ENCODE measurements around the gene IQSEC1. TPM values are rescaled to one million over a fixed set of nuclear protein-coding genes. Genes with fewer than 3 reads are reported as not detected.

IQSEC1 gene
- total and polyA plus RNA-seq, 2 of the 8 experiments (the other 6 are each of a cell fraction or from before 2014, with no cell fraction given), result 6.8 to 28.8 TPM

DNA sequence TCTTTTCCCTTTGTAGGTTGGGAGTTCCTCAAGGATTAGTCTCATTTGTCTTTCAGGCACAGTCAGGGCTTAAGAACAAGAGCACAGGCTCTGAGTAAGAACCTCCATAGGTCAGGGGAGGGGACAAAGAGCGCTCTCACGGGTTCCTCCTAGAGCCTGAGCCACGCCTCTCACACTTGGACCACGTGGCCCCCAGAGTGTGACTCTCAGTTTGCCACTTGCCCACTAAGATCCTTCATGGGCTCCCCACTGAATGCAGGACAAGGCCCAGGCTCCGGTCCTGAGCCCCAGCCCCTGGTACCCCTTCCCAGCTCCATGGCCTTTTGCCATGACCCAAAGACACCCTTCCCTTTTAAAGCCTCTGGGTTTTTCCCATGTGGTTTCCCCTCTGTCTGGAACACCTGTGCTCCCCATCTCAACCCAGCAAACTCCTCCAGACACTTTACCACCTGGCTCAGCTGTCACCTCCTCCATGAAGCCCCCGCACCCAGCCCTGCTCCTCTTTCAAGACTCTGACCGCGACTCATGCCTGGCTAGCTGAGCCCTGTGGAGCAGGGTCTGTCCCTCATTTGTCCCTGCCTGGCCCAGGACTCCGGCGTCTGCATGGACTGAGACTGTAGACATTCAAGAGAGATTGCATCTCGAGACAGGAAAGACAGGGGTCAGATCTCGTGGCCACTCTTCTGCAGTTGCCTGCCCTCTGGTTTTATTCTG is 32.7 kb downstream of the IQSEC1 start:
- Histone ChIP-seq H2BK20ac (ENCODE audit: low read length) (no peak overlapping the region), H2AK5ac (ENCODE audit: low read depth, low read length) (0 out of 2 replicates have a peak overlapping the region, but pooled peaks have one; percentile 13), H3K27me3 (replicated peaks in 1 of 4; ENCODE audit: control insufficient read depth in 3 of 4, extremely low read depth in 1 of 4, insufficient read depth in 3 of 4, low read length in 3 of 4) (0 out of 7 replicates have a peak, but pooled peaks cover 0 to 2% (median 0%) of the 10 kb centered on the region in 4 experiments), H3K23me2 (ENCODE audit: low read depth, low read length) (no peaks in the 10 kb centered on the region), H3K4me1 (replicated peaks in 1 of 4; ENCODE audit: control insufficient read depth in 3 of 4, insufficient read depth in 4 of 4, low read length in 3 of 4) (peaks cover 0 to 8% (median 3%) of the 10 kb centered on the region in 4 experiments; a peak in 2 of 7 replicates), H3K14ac (ENCODE audit: insufficient read length) (no peak overlapping the region), H3K4ac (replicated peaks; ENCODE audit: insufficient read length, low read depth, low read length) (no peak overlapping the region), H3K9me3 (ENCODE audit: insufficient read depth in 2 of 2, low read depth in 1 of 2, low read length in 1 of 2) (no peaks in the 10 kb centered on the region), H4K91ac (replicated peaks; ENCODE audit: insufficient read length, low read length) (no peak overlapping the region), H4K8ac (ENCODE audit: extremely low read depth, insufficient read depth, low read length) (no peak overlapping the region), H2BK120ac (replicated peaks; ENCODE audit: low read depth, low read length) (no peak overlapping the region), H3K23ac (ENCODE audit: insufficient read length) (no peak overlapping the region), H3K36me3 (ENCODE audit: control insufficient read depth in 2 of 4, insufficient read depth in 4 of 4, low read length in 3 of 4) (no peaks in the 10 kb centered on the region), H3K79me1 (ENCODE audit: low read depth, low read length) (no peaks in the 10 kb centered on the region), H3K4me2 (ENCODE audit: insufficient read depth in 1 of 2, low read depth in 2 of 2, low read length in 2 of 2) (no peak overlapping the region), H2BK15ac (ENCODE audit: low read length) (no peak overlapping the region), H3K18ac (ENCODE audit: extremely low read depth, low read length) (no peak overlapping the region; the same call in 1 of the 2 replicates), H2BK12ac (ENCODE audit: low read depth, low read length) (no peak overlapping the region), H2AFZ (ENCODE audit: low read length) (no peak overlapping the region), H2BK5ac (ENCODE audit: low read depth, low read length) (no peak overlapping the region), H3K79me2 (ENCODE audit: control insufficient read depth in 1 of 2, insufficient read depth in 2 of 2, low read length in 2 of 2) (no peaks in the 10 kb centered on the region), H4K5ac (ENCODE audit: insufficient read length, low read depth, low read length) (no peak overlapping the region), H4K20me1 (replicated peaks in 1 of 2; ENCODE audit: control insufficient read depth in 1 of 2, insufficient read depth in 2 of 2, low read length in 2 of 2) (no peaks in the 10 kb centered on the region), H3K27ac (ENCODE audit: low read depth, low read length) (no peak overlapping the region), H3K4me3 (ENCODE audit: extremely low read depth in 1 of 4, insufficient read depth in 2 of 4, low read depth in 3 of 4, low read length in 4 of 4) (no peak overlapping the region), H3K9ac (replicated peaks in 1 of 4; ENCODE audit: extremely low read depth in 1 of 4, low read depth in 3 of 4, low read length in 3 of 4) (no peak overlapping the region), H3K56ac (replicated peaks; ENCODE audit: insufficient read length, low read depth, low read length) (no peak overlapping the region)
- FAIRE-seq (no peak), DNase-seq (ENCODE audit: low read depth in 1 of 2, low spot score in 2 of 2) (no peak)
- ChIA-PET CTCF (ENCODE audit: partially characterized antibody) (interaction anchor here (0.7 to 2.1 kb wide), 6 partner anchors 13 to 306 kb away, joined by 3 to 11 read pairs (median 3); no protein-coding TSS in a partner anchor), POLR2A (ENCODE audit: partially characterized antibody) (interaction anchor here (0.8 to 1.2 kb wide), 2 partner anchors 10 to 30 kb away, joined by 3 to 4 read pairs; no protein-coding TSS in a partner anchor)
- WGBS, 2 experiments (ENCODE audit: extremely low coverage in 1 of 2, insufficient coverage in 1 of 2, insufficient read length in 1 of 2, insufficient replicate concordance in 2 of 2, low coverage in 1 of 2, low lambda C conversion rate in 2 of 2, missing lambda C conversion rate in 1 of 2), result 87% methylated on average over 12 of the region's 12 CpGs; no CpG with 5 or more reads in 1 of the 2 experiments
- TF ChIP-seq YY1 (IDR thresholded peaks at IDR 0.05; ENCODE audit: low read depth, low read length) (no peak), GTF2F1 (IDR thresholded peaks at IDR 0.05; ENCODE audit: borderline replicate concordance, low read depth, low read length) (no peak), POLR2A (IDR thresholded peaks at IDR 0.05; ENCODE audit: control extremely low read depth in 1 of 2, low read depth in 2 of 2, low read length in 2 of 2) (no peak), CBX5 (IDR thresholded peaks at IDR 0.05; ENCODE audit: low read depth, low read length) (no peak), CREB1 (IDR thresholded peaks at IDR 0.05) (no peak), RAD21 (IDR thresholded peaks at IDR 0.05 in 1 of 2, conservative IDR thresholded peaks at IDR 0.05 in 1 of 2; ENCODE audit: low read depth in 2 of 2, low read length in 2 of 2) (no peak), JUND (IDR thresholded peaks at IDR 0.05; ENCODE audit: low read length) (no peak), NRF1 (IDR thresholded peaks at IDR 0.05; ENCODE audit: low read depth, low read length) (no peak), MAFK (IDR thresholded peaks at IDR 0.05; ENCODE audit: low read depth, low read length) (no peak)
- TF ChIP-seq, protein P1, sequence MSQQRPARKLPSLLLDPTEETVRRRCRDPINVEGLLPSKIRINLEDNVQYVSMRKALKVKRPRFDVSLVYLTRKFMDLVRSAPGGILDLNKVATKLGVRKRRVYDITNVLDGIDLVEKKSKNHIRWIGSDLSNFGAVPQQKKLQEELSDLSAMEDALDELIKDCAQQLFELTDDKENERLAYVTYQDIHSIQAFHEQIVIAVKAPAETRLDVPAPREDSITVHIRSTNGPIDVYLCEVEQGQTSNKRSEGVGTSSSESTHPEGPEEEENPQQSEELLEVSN (IDR thresholded peaks at IDR 0.05), result no peak
